Measurements from ENCODE around the gene MGST2.
"Not testable (repeated sequence)": the region's sequence is repeated elsewhere in the genome, so short reads cannot be mapped to it uniquely, and the experiment has no call there.

MGST2 gene

DNA sequence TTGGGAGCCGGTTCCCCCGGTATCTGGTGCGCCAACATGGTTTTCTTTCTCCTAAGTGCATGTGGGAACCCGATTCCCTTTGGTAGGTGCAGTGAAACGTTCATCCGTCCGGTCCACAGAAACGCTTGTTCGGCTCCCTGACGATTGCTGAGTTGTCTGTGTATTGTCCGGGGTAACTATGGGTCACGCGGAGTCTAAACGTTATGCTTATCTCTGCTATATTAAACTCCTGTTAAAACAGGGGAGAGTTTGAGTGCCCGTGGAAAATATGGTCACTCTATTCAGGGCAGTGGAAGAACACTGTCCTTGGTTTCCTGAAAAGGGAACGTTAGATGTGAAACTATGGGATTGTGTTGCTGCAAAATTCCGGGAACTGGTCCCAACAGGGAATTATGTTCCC lies 32.4 kb upstream of the MGST2 start:
- Mint-ChIP-seq H3K27me3 (peaks cover 8% of the 10 kb centered on the region), H3K9me3 (peaks cover 9% of the 10 kb centered on the region), H3K4me1 (ENCODE audit: low read depth) (peaks cover 6% of the 10 kb centered on the region), H3K4me3 (no peak overlapping the region), H3K27ac (peak overlapping the region; percentile 52), H3K36me3 (ENCODE audit: low read depth) (no peaks in the 10 kb centered on the region)
- intact Hi-C loops (cut with micrococcal nuclease): no loop called here

- Mint-ChIP-seq H3K36me3 (ENCODE audit: low read depth) (no peaks in the 10 kb centered on the region), H3K27me3 (peaks cover 8% of the 10 kb centered on the region), H3K9me3 (peaks cover 14% of the 10 kb centered on the region), H3K27ac (no peak overlapping the region), H3K4me1 (ENCODE audit: low read depth) (peaks cover 6% of the 10 kb centered on the region), H3K4me3 (no peak overlapping the region)
- intact Hi-C loops (cut with micrococcal nuclease): no loop called here
These were observed 32.0 kb upstream of the MGST2 start for GRCh38 chr4:139633661-139634060.

GRCh38 chr4:139635966-139636365 lies 29.7 kb upstream of the MGST2 start:
- H3K4me1 Mint-ChIP-seq (ENCODE audit: low read depth): peaks cover 6% of the 10 kb centered on the region
- H3K36me3 Mint-ChIP-seq (ENCODE audit: low read depth): no peaks in the 10 kb centered on the region
- no peak overlapping the region for H3K27ac Mint-ChIP-seq
- H3K4me3 Mint-ChIP-seq: no peak overlapping the region
- peaks cover 23% of the 10 kb centered on the region for H3K9me3 Mint-ChIP-seq
- H3K27me3 Mint-ChIP-seq: peaks cover 10% of the 10 kb centered on the region
- intact Hi-C loops (cut with micrococcal nuclease): no loop called here

DNA sequence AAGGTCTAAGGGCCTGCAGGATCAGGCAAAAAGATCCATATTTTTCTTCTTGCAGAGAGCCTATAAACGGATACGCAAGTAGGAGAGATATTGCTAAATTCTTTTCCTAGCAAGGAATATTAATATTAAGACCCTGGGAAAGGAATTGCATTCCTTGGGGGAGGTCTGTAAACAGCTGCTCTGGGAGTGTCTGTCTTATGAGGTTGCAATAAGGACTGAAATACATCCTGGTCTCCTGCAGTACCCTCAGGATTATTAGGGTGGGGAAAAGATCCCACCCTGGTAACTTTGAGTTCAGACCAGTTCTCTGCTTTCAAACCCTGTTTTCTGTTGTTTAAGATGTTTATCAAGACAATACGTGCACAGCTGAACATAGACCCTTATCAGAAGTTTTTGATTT lies 27.3 kb upstream of the MGST2 start:
- H3K36me3 Mint-ChIP-seq (ENCODE audit: low read depth); H3K4me1 Mint-ChIP-seq (ENCODE audit: low read depth); H3K27ac Mint-ChIP-seq; H3K4me3 Mint-ChIP-seq; intact Hi-C loops (cut with micrococcal nuclease): not testable (repeated sequence)
- Mint-ChIP-seq H3K27me3 (peaks cover 10% of the 10 kb centered on the region), H3K9me3 (peaks cover 23% of the 10 kb centered on the region)

DNA sequence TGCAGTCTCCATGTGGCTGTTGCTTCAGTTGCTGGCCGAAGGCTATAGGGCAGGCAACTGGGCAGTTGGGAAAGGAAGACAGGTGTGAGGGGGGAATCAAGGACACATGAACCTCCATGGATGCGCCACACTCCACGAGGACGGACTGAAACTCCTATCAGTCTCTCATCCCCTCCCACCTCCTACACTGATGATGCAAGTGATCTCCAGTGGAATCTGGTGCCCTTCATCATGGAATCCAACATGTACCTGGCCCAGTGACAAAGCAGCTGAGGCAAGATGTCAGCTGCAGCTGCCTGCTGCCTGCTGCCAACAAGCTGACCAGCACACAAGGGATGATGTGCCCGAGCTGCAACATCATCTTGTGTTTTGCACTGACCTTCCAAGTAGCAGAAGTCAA lies 26.0 kb upstream of the MGST2 start:
- no peaks in the 10 kb centered on the region for H3K36me3 Mint-ChIP-seq (ENCODE audit: low read depth)
- peaks cover 3% of the 10 kb centered on the region for H3K27me3 Mint-ChIP-seq
- peaks cover 10% of the 10 kb centered on the region for H3K4me1 Mint-ChIP-seq (ENCODE audit: low read depth)
- intact Hi-C loops (cut with micrococcal nuclease): no loop called here
- H3K9me3 Mint-ChIP-seq: peaks cover 23% of the 10 kb centered on the region
- no peak overlapping the region for H3K4me3 Mint-ChIP-seq
- no peak overlapping the region for H3K27ac Mint-ChIP-seq

DNA sequence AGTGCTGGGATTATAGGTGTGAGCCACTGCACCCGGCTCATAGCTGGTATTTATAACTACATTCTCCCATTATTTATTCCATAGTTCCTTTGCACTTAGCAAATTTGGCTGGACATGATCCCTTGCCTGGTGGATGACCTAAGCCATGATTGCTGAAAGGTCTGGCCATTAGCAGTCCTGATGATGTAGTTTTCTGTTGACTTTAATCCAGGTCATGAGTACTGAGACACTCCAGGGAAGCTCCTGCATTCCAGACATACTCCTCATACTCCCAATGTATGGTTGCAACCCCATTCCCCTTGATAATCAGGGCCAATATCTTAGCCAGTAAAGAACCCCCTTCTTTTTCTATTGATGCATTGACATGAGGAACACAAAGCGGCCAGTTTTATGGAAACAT lies 24.4 kb upstream of the MGST2 start:
- Mint-ChIP-seq H3K27me3 (peaks cover 2% of the 10 kb centered on the region), H3K27ac (no peak overlapping the region), H3K9me3 (peaks cover 23% of the 10 kb centered on the region), H3K4me3 (no peak overlapping the region), H3K4me1 (ENCODE audit: low read depth) (peaks cover 10% of the 10 kb centered on the region), H3K36me3 (ENCODE audit: low read depth) (no peaks in the 10 kb centered on the region)
- intact Hi-C loops (cut with micrococcal nuclease): no loop called here

DNA sequence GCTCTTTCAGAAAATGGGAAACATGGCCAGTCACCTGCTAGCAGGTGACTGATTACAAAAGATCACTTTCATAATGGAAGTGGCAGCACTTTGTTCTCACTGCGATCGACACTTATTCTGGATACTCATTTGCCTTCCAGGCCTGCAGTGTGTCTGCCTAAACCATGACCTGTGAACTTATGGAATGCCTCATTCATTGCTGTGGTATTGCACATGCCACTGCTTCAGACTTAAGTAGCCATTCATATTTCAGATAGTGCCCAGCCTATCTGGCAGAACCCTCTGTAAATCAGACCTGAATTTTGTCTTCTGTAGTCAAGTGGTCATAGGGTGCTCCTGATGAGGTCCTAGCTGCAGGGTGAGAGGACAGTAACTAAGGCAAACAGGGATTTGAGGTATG lies 23.3 kb upstream of the MGST2 start:
- H3K27me3 Mint-ChIP-seq: peaks cover 2% of the 10 kb centered on the region
- intact Hi-C loops (cut with micrococcal nuclease): no loop called here
- H3K9me3 Mint-ChIP-seq: peaks cover 21% of the 10 kb centered on the region
- no peak overlapping the region for H3K4me3 Mint-ChIP-seq
- peaks cover 15% of the 10 kb centered on the region for H3K4me1 Mint-ChIP-seq (ENCODE audit: low read depth)
- no peak overlapping the region for H3K27ac Mint-ChIP-seq
- H3K36me3 Mint-ChIP-seq (ENCODE audit: low read depth): no peaks in the 10 kb centered on the region

DNA sequence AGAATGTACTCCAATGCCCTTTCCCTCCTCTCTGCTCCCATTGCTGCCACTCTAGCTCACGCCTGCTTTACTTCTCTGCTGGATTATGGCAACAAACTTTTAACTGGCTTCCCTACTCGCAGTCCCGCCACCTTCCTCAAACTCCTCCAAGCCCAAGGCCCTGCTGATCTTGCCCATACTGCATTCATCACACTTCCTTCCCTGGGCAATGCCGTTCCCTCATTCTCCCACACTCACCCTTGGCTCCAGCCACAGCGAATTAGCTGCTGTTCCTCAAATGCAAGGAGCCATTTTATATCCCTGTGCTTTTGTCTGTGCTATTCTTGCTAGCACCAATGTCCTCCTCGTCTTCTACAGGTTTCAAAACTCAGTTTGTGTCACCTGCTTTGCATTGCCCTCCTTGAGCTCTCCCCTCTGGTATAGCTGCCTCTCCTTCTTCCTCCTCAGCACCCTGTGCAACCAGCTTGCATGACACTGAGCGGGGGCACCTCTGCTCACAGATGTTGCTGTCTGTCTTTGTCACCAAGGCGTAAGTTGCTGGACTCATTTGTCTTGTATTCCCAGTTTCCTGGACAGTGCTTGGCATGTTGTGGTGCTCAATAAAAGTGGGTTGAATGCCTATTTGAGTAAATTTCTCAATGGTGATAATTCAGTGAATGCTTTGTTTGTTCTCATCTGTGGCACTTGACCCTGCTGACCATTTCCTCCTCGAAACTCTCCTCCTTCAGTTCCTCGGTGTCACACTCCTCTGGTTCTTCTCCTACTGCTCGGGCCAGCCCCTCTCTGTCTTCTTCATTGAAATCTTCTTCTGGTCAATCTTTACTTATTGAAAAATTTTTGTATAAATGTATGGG lies 22.4 kb upstream of the MGST2 start:
- Mint-ChIP-seq H3K4me3 (no peak overlapping the region), H3K36me3 (ENCODE audit: low read depth) (no peaks in the 10 kb centered on the region), H3K4me1 (ENCODE audit: low read depth) (peaks cover 17% of the 10 kb centered on the region), H3K27ac (no peak overlapping the region), H3K9me3 (peaks cover 13% of the 10 kb centered on the region), H3K27me3 (peaks cover 2% of the 10 kb centered on the region)
- intact Hi-C loops (cut with micrococcal nuclease): no loop called here

GRCh38 chr4:139645458-139645857 lies 20.2 kb upstream of the MGST2 start:
- Mint-ChIP-seq H3K9me3 (no peaks in the 10 kb centered on the region), H3K36me3 (ENCODE audit: low read depth) (no peaks in the 10 kb centered on the region), H3K4me3 (no peak overlapping the region), H3K27me3 (no peaks in the 10 kb centered on the region), H3K27ac (no peak overlapping the region), H3K4me1 (ENCODE audit: low read depth) (peaks cover 17% of the 10 kb centered on the region)
- intact Hi-C loops (cut with micrococcal nuclease): no loop called here

- no peak overlapping the region for H3K27ac Mint-ChIP-seq
- no peaks in the 10 kb centered on the region for H3K36me3 Mint-ChIP-seq (ENCODE audit: low read depth)
- no peaks in the 10 kb centered on the region for H3K9me3 Mint-ChIP-seq
- H3K4me1 Mint-ChIP-seq (ENCODE audit: low read depth): peaks cover 26% of the 10 kb centered on the region
- no peak overlapping the region for H3K4me3 Mint-ChIP-seq
- intact Hi-C loops (cut with micrococcal nuclease): no loop called here
- H3K27me3 Mint-ChIP-seq: peaks cover 2% of the 10 kb centered on the region
These were observed 18.4 kb upstream of the MGST2 start for GRCh38 chr4:139647184-139647583.

GRCh38 chr4:139647952-139648351 lies 17.7 kb upstream of the MGST2 start:
- no peaks in the 10 kb centered on the region for H3K9me3 Mint-ChIP-seq
- H3K27me3 Mint-ChIP-seq: peaks cover 2% of the 10 kb centered on the region
- no peak overlapping the region for H3K4me3 Mint-ChIP-seq
- no peaks in the 10 kb centered on the region for H3K36me3 Mint-ChIP-seq (ENCODE audit: low read depth)
- H3K4me1 Mint-ChIP-seq (ENCODE audit: low read depth): peaks cover 24% of the 10 kb centered on the region
- H3K27ac Mint-ChIP-seq: no peak overlapping the region
- intact Hi-C loops (cut with micrococcal nuclease): no loop called here

DNA sequence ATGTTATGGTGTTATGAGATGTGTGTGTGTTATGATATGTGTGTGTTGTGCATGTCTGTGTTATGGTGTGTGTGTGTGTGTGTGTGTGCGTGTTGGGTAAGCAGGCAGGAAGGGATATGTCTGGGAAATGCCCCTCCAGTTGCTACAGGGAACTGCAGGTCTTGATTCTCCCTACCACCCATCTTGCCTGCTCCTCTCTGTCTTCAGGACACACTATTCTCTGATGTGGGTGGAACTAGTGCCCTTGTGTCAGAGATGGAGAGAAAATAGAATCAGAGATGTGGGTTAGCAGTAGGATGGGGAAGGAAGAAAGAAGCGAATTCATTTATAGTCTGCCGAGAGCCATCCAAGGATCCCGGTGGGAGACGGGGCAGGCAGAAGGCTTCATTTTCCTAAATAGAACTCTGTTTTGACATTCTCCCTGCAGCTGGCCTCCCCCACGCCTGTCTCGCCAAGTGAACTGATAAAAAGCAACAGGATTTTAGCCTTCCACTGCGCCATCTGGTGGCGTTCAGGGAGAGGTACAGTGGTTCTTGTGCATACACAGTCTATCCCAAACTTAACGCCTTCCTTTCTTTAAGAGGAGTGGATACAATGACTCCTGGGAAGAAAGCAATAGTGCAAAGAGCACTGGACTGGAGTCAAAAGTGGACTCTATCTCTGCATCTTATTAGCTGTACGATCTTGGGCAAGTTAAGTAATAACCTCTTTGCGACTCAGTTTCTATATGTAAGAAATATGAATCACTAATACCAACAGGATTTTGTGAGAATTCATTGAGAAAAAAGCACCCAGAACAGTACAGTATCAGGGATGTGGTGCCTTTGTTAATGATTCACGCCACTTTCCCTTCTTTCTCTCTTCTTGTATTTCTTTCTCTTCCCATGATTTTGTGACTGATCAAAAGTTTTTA lies 14.1 kb upstream of the MGST2 start:
- intact Hi-C loops (cut with micrococcal nuclease): loop anchor here (1.0 to 5.0 kb wide), 2 partner anchors 48 to 154 kb away; no protein-coding TSS in a partner anchor
- Mint-ChIP-seq H3K4me1 (ENCODE audit: low read depth) (peaks cover 17% of the 10 kb centered on the region), H3K9me3 (no peaks in the 10 kb centered on the region), H3K27ac (no peak overlapping the region), H3K36me3 (ENCODE audit: low read depth) (no peaks in the 10 kb centered on the region), H3K27me3 (peaks cover 3% of the 10 kb centered on the region), H3K4me3 (no peak overlapping the region)

DNA sequence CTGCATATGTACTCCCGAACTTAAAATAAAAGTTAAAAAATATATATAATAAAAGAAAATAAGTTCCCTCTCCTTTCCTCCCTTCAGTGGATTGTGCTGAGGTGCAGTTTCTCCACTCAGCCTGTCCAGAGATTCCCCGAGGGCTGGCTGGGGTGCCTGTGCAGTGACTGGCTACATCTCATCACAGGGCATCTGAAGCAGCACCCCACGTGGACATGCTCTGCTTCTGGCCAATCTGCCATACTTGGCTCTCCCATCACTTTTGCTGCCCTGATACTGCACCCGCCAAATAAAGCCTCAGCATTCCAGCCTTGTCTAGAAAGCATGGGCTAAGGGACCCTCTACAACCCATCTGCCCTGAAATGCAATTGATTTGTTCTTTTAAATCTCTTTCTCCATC lies 11.1 kb upstream of the MGST2 start:
- H3K27me3 Mint-ChIP-seq: peaks cover 6% of the 10 kb centered on the region
- no peak overlapping the region for H3K27ac Mint-ChIP-seq
- H3K9me3 Mint-ChIP-seq: no peaks in the 10 kb centered on the region
- H3K4me1 Mint-ChIP-seq (ENCODE audit: low read depth): peaks cover 28% of the 10 kb centered on the region
- intact Hi-C loops (cut with micrococcal nuclease): loop anchor here (5.0 kb wide), 1 partner anchor 157 kb away; no protein-coding TSS in a partner anchor
- no peak overlapping the region for H3K4me3 Mint-ChIP-seq
- no peaks in the 10 kb centered on the region for H3K36me3 Mint-ChIP-seq (ENCODE audit: low read depth)

DNA sequence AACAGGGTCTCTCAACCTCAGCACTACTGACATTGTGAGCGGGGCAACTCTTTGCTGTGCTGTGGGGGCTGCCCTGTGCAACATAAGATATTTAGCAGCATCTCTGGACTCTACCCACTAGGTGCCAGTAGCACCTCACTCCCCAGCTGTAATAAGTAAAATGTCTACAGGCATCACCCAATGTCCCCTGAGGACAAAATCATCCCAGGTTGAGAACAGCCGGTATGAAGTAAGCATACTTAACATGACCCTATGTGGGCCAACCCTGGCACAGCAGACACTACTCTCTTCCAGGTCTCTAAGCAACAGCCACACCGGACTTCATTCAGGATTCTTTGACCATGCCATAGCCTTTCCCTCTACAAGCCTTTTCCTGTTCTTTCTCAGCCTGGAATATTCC lies 10.5 kb upstream of the MGST2 start:
- intact Hi-C loops (cut with micrococcal nuclease): no loop called here
- Mint-ChIP-seq H3K4me1 (ENCODE audit: low read depth) (peaks cover 32% of the 10 kb centered on the region), H3K27me3 (peaks cover 6% of the 10 kb centered on the region), H3K27ac (no peak overlapping the region), H3K9me3 (no peaks in the 10 kb centered on the region), H3K4me3 (no peak overlapping the region), H3K36me3 (ENCODE audit: low read depth) (no peaks in the 10 kb centered on the region)

Measured in dendritic cell treated with granulocyte-macrophage colony-stimulating factor and Interleukin-4, amounts not matched to agents 40 ng/mL and 50 ng/mL, for 4 days (primary cell).